ENCODE data around the gene RNF26. TPM values are rescaled to one million over a fixed set of nuclear protein-coding genes. Genes with fewer than 3 reads are reported as not detected.

RNF26 gene
- total RNA-seq, 1 donor = 6.2 TPM

- Histone ChIP-seq H3K27me3 (ENCODE audit: insufficient read depth, low read length) (no peaks in the 10 kb centered on the region), H3K4me3 (ENCODE audit: low read length) (no peak overlapping the region), H3K9me3 (ENCODE audit: low read depth, low read length) (no peaks in the 10 kb centered on the region), H3K4me1 (ENCODE audit: insufficient read depth, low read length) (peaks cover 13% of the 10 kb centered on the region)
Measured at GRCh38 chr11:119307974-119308373, 26.4 kb upstream of the RNF26 start.

DNA sequence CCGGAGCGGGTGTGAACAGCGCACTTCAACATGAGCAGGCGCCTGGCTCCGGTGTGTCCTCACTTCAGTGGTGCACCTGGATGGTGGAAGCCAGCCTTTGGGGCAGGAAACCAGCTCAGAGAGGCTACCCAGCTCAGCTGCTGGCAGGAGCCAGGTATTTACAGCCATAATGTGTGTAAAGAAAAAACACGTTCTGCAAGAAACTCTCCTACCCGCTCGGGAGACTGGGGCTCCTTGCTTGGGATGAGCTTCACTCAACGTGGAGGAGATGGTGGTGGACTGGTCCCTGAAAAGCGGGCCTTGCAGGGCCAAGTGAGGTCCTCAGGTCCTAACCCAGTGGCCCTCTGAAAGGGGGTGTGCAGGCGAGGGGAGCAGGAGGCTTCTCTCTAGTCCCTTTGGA lies 24.9 kb upstream of the RNF26 start:
- peaks cover 4% of the 10 kb centered on the region for H3K27me3 ChIP-seq (ENCODE audit: insufficient read depth, low read length)

GRCh38 chr11:119309953-119310681 lies 24.2 kb upstream of the RNF26 start:
- H3K27me3 ChIP-seq (ENCODE audit: insufficient read depth, low read length) = peaks cover 11% of the 10 kb centered on the region
- H3K4me3 ChIP-seq (ENCODE audit: low read length) = no peak overlapping the region
- no peaks in the 10 kb centered on the region for H3K9me3 ChIP-seq (ENCODE audit: low read depth, low read length)
- H3K4me1 ChIP-seq (ENCODE audit: insufficient read depth, low read length) = peaks cover 19% of the 10 kb centered on the region

More for the DNA sequence above, 24.9 kb upstream of the RNF26 start:
- peaks cover 13% of the 10 kb centered on the region for H3K4me1 ChIP-seq (ENCODE audit: insufficient read depth, low read length)
- no peak overlapping the region for H3K4me3 ChIP-seq (ENCODE audit: low read length)
- no peaks in the 10 kb centered on the region for H3K9me3 ChIP-seq (ENCODE audit: low read depth, low read length)

- no peaks in the 10 kb centered on the region for H3K9me3 ChIP-seq (ENCODE audit: low read depth, low read length)
- no peak overlapping the region for H3K4me3 ChIP-seq (ENCODE audit: low read length)
- H3K27me3 ChIP-seq (ENCODE audit: insufficient read depth, low read length) = peaks cover 16% of the 10 kb centered on the region
Measured at GRCh38 chr11:119310682-119311052, 23.7 kb upstream of the RNF26 start.

DNA sequence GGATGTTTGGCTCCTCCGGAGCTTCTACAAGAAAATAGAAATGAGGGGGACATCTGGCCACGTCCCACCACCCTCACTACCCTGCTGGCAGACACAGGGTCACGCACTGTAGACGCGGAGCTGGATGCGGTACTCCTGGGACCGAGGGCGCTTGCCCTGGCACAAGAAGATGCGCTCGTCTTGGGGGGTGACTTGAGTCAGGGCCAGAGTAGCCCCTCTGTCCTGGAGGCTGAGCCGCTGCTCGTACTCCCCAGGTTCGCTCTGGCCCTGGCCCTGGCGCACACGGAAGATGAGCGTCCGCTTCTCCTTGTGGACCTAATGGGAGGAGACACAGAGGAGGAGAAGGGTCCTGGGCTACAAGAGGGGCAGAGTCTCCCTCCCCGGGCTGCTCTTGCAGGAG lies 19.6 kb upstream of the RNF26 start:
- Histone ChIP-seq H3K4me1 (ENCODE audit: insufficient read depth, low read length) (peaks cover 23% of the 10 kb centered on the region), H3K27me3 (ENCODE audit: insufficient read depth, low read length) (peaks cover 46% of the 10 kb centered on the region), H3K9me3 (ENCODE audit: low read depth, low read length) (no peaks in the 10 kb centered on the region), H3K4me3 (ENCODE audit: low read length) (no peak overlapping the region)

More at GRCh38 chr11:119310682-119311052, 23.7 kb upstream of the RNF26 start:
- peaks cover 25% of the 10 kb centered on the region for H3K4me1 ChIP-seq (ENCODE audit: insufficient read depth, low read length)

DNA sequence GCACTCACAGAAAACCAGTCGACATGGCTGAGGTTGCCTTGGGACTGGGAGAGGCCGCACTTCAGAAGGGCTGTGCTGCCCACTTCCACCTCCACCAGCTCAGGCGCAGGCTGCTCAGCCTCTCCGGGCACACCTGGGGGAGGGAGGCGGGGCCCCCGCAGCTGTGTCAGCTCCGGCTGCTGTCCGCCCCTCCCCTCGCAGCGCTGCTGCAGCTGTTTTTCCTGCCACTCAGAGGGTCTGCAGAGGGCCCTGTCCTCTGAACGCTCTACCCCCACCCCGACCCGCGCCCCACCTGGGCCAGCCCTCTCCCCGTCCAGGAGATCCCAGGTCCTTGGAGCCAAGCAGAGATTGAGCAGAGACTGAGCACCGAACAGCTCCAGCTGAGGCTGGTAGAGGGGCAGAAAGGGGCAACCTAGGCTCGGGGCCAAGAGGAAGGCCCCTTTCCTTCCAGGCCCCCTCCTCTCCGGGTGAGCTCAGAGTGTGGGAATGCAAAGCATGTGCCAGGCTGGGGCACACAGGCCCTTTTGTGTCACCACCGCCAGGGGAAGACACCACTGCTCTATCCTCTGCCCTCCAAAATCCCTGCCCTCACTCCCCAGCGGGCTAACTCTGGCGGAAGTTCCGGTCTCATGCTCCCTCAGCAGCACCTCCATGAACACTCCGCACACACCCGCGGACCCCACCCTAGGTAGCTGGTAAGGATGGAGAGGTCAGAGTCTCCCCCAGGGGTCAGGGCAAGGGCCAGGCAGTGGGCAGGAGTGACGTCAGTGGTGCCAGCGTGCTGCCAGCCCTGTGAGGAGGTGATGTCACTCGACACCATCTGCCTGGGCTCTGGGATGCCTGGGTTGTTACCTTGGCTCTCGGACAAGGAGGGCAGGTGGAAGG lies 19.0 kb upstream of the RNF26 start:
- H3K9me3 ChIP-seq (ENCODE audit: low read depth, low read length) = no peaks in the 10 kb centered on the region
- H3K4me1 ChIP-seq (ENCODE audit: insufficient read depth, low read length) = peaks cover 23% of the 10 kb centered on the region
- no peak overlapping the region for H3K4me3 ChIP-seq (ENCODE audit: low read length)
- H3K27me3 ChIP-seq (ENCODE audit: insufficient read depth, low read length) = peaks cover 46% of the 10 kb centered on the region

DNA sequence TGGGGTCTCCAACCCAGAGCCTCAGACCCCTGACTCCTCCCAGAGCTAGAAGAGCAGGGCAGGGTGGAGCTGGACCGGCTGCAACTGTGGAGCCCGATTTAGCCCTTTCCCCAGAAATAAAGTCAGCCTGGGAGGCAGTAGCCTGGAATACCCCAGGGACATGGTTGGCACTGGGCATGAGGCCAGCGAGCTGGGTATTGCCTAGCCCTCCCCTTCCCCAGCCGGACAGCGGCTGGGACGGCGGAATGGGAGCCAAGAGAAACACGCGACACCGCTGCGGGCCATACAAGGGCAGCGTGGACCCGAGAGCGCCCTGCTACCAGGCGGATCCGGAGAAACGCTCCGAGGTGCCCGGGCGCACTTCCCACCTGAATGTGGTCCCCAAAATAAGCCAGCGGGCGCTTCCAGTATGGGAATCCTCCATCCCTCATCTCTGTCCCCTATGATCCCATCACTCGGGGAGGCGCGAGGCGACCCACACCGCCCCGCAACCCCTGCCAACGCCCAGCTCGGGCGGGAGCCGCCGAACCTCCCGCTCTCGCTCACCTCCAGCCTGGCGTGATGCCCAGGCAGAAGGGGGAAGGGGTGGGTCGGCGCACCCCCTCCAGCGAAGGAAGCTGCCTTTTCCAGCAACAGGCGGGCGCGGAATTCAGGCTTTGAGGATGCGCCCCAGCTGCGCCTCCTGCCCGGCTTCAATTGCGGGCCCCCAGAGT lies 18.2 kb upstream of the RNF26 start:
- Histone ChIP-seq H3K4me1 (ENCODE audit: insufficient read depth, low read length) (peaks cover 31% of the 10 kb centered on the region), H3K4me3 (ENCODE audit: low read length) (no peak overlapping the region), H3K9me3 (ENCODE audit: low read depth, low read length) (no peaks in the 10 kb centered on the region), H3K27me3 (ENCODE audit: insufficient read depth, low read length) (peaks cover 46% of the 10 kb centered on the region)

DNA sequence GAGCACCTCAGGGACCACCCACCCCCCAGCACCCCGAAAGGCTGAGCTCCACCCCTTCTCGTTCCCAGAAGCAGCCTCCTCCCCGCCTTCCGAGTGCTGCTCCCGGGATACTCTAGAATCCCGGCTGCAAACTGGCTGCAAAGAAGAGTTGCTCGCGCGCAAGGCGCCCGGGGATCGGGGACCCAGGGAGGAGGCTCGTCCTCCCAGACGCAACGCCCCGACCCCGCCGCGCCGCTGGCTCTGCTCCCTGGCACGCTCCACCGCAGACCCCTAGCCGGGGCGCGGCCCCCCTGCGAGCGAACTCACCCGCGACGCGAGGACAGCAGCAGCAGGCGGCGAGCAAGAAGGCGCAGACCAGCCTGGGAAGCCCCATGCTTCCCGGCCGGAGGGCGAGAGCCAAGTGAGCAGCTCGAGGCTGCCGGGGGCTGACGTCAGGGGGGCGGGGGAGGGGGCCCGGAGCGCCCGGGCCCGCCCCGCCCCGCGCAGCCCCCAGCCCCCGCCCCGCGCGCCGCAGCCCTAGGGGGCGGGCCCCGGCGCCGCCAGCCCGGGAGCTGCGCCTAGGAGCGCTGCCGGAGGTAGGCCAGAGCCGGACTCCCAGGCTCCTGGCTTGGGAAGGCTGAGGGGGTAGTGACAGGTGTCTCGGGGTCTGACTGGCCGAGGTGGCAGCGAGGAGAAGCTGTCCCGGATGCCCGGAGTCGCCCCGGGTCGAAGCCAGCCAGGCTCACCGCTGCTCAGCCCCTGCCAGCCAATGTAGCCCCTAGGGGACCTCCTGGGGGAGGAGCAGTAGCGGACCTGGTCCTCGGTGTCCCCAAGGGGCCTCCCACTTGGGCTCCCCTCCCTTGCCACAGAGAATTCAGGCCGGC lies 17.4 kb upstream of the RNF26 start, which contains the start of gene MCAM:
MCAM (minus strand) TSS at position 402 of the 863 bp plus-strand sequence; CDS start at position 373, 29 bp downstream.
- Histone ChIP-seq H3K9me3 (ENCODE audit: low read depth, low read length) (no peaks in the 10 kb centered on the region), H3K4me3 (ENCODE audit: low read length) (no peak within 1 kb of the TSS), H3K4me1 (ENCODE audit: insufficient read depth, low read length) (peaks cover 39% of the 10 kb centered on the region), H3K27me3 (ENCODE audit: insufficient read depth, low read length) (peaks cover 46% of the 10 kb centered on the region)

- H3K4me3 ChIP-seq (ENCODE audit: low read length) = no peak overlapping the region
- no peaks in the 10 kb centered on the region for H3K9me3 ChIP-seq (ENCODE audit: low read depth, low read length)
- peaks cover 46% of the 10 kb centered on the region for H3K27me3 ChIP-seq (ENCODE audit: insufficient read depth, low read length)
- peaks cover 41% of the 10 kb centered on the region for H3K4me1 ChIP-seq (ENCODE audit: insufficient read depth, low read length)
Measured at GRCh38 chr11:119317592-119318239, 16.6 kb upstream of the RNF26 start.

GRCh38 chr11:119318240-119319135 lies 15.8 kb upstream of the RNF26 start:
- H3K9me3 ChIP-seq (ENCODE audit: low read depth, low read length) = no peaks in the 10 kb centered on the region

GRCh38 chr11:119319136-119319699 lies 15.1 kb upstream of the RNF26 start:
- Histone ChIP-seq H3K27me3 (ENCODE audit: insufficient read depth, low read length) (peaks cover 44% of the 10 kb centered on the region), H3K9me3 (ENCODE audit: low read depth, low read length) (no peaks in the 10 kb centered on the region), H3K4me1 (ENCODE audit: insufficient read depth, low read length) (peaks cover 41% of the 10 kb centered on the region), H3K4me3 (ENCODE audit: low read length) (no peak overlapping the region)

More at GRCh38 chr11:119318240-119319135, 15.8 kb upstream of the RNF26 start:
- Histone ChIP-seq H3K4me1 (ENCODE audit: insufficient read depth, low read length) (peaks cover 41% of the 10 kb centered on the region), H3K27me3 (ENCODE audit: insufficient read depth, low read length) (peaks cover 46% of the 10 kb centered on the region), H3K4me3 (ENCODE audit: low read length) (no peak overlapping the region)

GRCh38 chr11:119319700-119320239 lies 14.6 kb upstream of the RNF26 start:
- Histone ChIP-seq H3K4me3 (ENCODE audit: low read length) (no peak overlapping the region), H3K27me3 (ENCODE audit: insufficient read depth, low read length) (peaks cover 39% of the 10 kb centered on the region), H3K9me3 (ENCODE audit: low read depth, low read length) (no peaks in the 10 kb centered on the region), H3K4me1 (ENCODE audit: insufficient read depth, low read length) (peaks cover 39% of the 10 kb centered on the region)
